IMR-90 (cell line): Measurements from ENCODE around the gene ZACN. TPM values are rescaled to one million over a fixed set of nuclear protein-coding genes. Genes with fewer than 3 reads are reported as not detected.
A peak's percentile ranks its signal among the peaks of the same experiment; 100 is the strongest.

Experiments
- ATAC-seq: fragments of 200-7000 bp; cut with Tn5 transposase; 2 replicates; pipeline ENCODE4 v1.9.1; 2020; ENCODE audit warnings: low read depth, mild to moderate bottlenecking, moderate library complexity
- BruUV-seq: library from RNA; stranded (reverse); fragments of 400-500 nt; replicated peaks from 2 replicates; lab custom pipeline; 2021; lab: Mats Ljungman, UMichigan
- CTCF ChIA-PET: fragments of 300-600 bp; formaldehyde crosslinking; extraction: SDS; loops from one replicate; lab custom pipeline; 2021; ENCODE audit warnings: antibody characterized with exemption; lab: Yijun Ruan, JAX
- POLR2A ChIA-PET: fragments of 300-600 bp; sonication (Branson Sonifier 250); formaldehyde crosslinking; loops from one replicate; lab custom pipeline; 2022; ENCODE audit warnings: antibody characterized with exemption; ENCODE audit not compliant: unreplicated experiment; lab: Charles Lee
- DNase-seq: peaks from one replicate; pipeline ENCODE4 v3.0.0; 2013
- H2AFZ ChIP-seq: replicated peaks from 2 replicates; pipeline ENCODE3; 2013; ENCODE audit warnings: low read length, mild to moderate bottlenecking; ENCODE audit not compliant: poor library complexity
- H2AK5ac ChIP-seq: 2 replicates; pipeline ENCODE4 v1.6.1; 2013; ENCODE audit warnings: low read depth, low read length, inconsistent platforms
- H2AK9ac ChIP-seq: replicated peaks from 2 replicates; pipeline ENCODE3; 2013; ENCODE audit warnings: mild to moderate bottlenecking, low read depth, low read length, moderate library complexity; ENCODE audit not compliant: poor library complexity
- H2BK120ac ChIP-seq: 2 replicates; pipeline ENCODE4 v1.6.1; 2013; ENCODE audit warnings: low read depth, low read length, inconsistent platforms
- H2BK15ac ChIP-seq: 3 replicates; pipeline ENCODE4 v1.6.1; 2013; ENCODE audit warnings: low read depth, low read length, inconsistent platforms
- H2BK20ac ChIP-seq: 2 replicates; pipeline ENCODE4 v1.6.1; 2013; ENCODE audit warnings: low read depth, mild to moderate bottlenecking, inconsistent platforms, low read length, moderate library complexity
- H2BK5ac ChIP-seq: 2 replicates; pipeline ENCODE4 v1.6.1; 2013; ENCODE audit warnings: mild to moderate bottlenecking, low read depth, low read length, inconsistent platforms; ENCODE audit not compliant: poor library complexity, severe bottlenecking
- H3K14ac ChIP-seq: replicated peaks from 2 replicates; pipeline ENCODE4 v1.6.1; 2013; ENCODE audit warnings: low read depth, low read length, inconsistent platforms
- H3K18ac ChIP-seq: 2 replicates; pipeline ENCODE4 v1.6.1; 2013; ENCODE audit warnings: low read depth, low read length, control low read depth
- H3K23ac ChIP-seq: 2 replicates; pipeline ENCODE4 v1.6.1; 2013; ENCODE audit warnings: low read depth, low read length, inconsistent platforms
- H3K27ac ChIP-seq: 2 replicates; pipeline ENCODE4 v1.5.1; 2013; ENCODE audit warnings: mild to moderate bottlenecking, control low read depth, low read length; ENCODE audit not compliant: insufficient read depth
- H3K27me3 ChIP-seq: 2 replicates; pipeline ENCODE4 v1.6.1; 2013; ENCODE audit warnings: low read length; ENCODE audit not compliant: control insufficient read depth, insufficient read depth
- H3K36me3 ChIP-seq: 2 replicates; pipeline ENCODE4 v1.6.1; 2013; ENCODE audit warnings: low read length, mixed read lengths; ENCODE audit not compliant: control insufficient read depth, insufficient read depth
- H3K4ac ChIP-seq: 2 replicates; pipeline ENCODE4 v1.6.1; 2013; ENCODE audit warnings: low read depth, low read length, inconsistent platforms
- H3K4me1 ChIP-seq: 2 replicates; pipeline ENCODE4 v1.6.1; 2013; ENCODE audit warnings: low read length, mixed read lengths; ENCODE audit not compliant: control insufficient read depth, insufficient read depth
- H3K4me2 ChIP-seq: 2 replicates; pipeline ENCODE4 v1.6.1; 2013; ENCODE audit warnings: low read depth, mild to moderate bottlenecking, control low read depth, low read length, moderate library complexity
- H3K4me3 ChIP-seq: 2 replicates; pipeline ENCODE4 v1.5.1; 2013; ENCODE audit warnings: low read depth, mild to moderate bottlenecking, control low read depth, low read length, moderate library complexity; ENCODE audit not compliant: insufficient read depth
- H3K56ac ChIP-seq: 2 replicates; pipeline ENCODE4 v1.6.1; 2013; ENCODE audit warnings: low read length, inconsistent platforms; ENCODE audit not compliant: insufficient read depth; ENCODE audit errors: extremely low read depth
- H3K79me1 ChIP-seq, 2 experiments: 2 replicates each; pipeline ENCODE4 v1.6.1; 2013; ENCODE audit warnings: low read length in 2 of 2, inconsistent platforms in 1 of 2, low read depth in 1 of 2
- H3K9ac ChIP-seq: 2 replicates; pipeline ENCODE4 v1.6.1; 2013; ENCODE audit warnings: low read depth, low read length, control low read depth
- H3K9me1 ChIP-seq: 2 replicates; pipeline ENCODE4 v1.6.1; 2013; ENCODE audit warnings: low read length, inconsistent platforms; ENCODE audit not compliant: insufficient read depth
- H3K9me3 ChIP-seq: 2 replicates; pipeline ENCODE4 v1.6.1; 2013; ENCODE audit warnings: low read length; ENCODE audit not compliant: control insufficient read depth, insufficient read depth
- H4K20me1 ChIP-seq: 2 replicates; pipeline ENCODE4 v1.6.1; 2013; ENCODE audit warnings: low read length, inconsistent platforms; ENCODE audit not compliant: insufficient read depth
- H4K5ac ChIP-seq: 2 replicates; pipeline ENCODE4 v1.6.1; 2013; ENCODE audit warnings: mild to moderate bottlenecking, low read depth, low read length, control low read depth
- H4K8ac ChIP-seq, 2 experiments: 2 replicates each; pipeline ENCODE4 v1.6.1; 2013; ENCODE audit warnings: low read depth in 2 of 2, low read length in 2 of 2, control low read depth in 1 of 2, inconsistent platforms in 1 of 2
- H4K91ac ChIP-seq: 2 replicates; pipeline ENCODE4 v1.6.1; 2013; ENCODE audit warnings: low read depth, low read length, inconsistent platforms; ENCODE audit not compliant: insufficient read depth
- BHLHE40 ChIP-seq: fragments of 150-350 bp; IDR thresholded peaks from 2 replicates; pipeline ENCODE4 v1.6.1; 2016; ENCODE audit warnings: mild to moderate bottlenecking, low read depth, low read length
- CHD1 ChIP-seq: IDR thresholded peaks from 2 replicates; pipeline ENCODE4 v1.6.1; 2012; ENCODE audit warnings: low read depth, low read length, improper control_type of control experiment
- FOS ChIP-seq: fragments of 150-350 bp; IDR thresholded peaks from 2 replicates; pipeline ENCODE4 v1.6.1; 2016; ENCODE audit warnings: low read depth, low read length
- MAZ ChIP-seq: IDR thresholded peaks from 2 replicates; pipeline ENCODE4 v1.6.1; 2012; ENCODE audit warnings: low read depth, mild to moderate bottlenecking, low read length, improper control_type of control experiment, moderate library complexity, borderline replicate concordance
- NFE2L2 ChIP-seq: fragments of 150-350 bp; IDR thresholded peaks from 2 replicates; pipeline ENCODE4 v1.6.1; 2016; ENCODE audit warnings: low read depth, mild to moderate bottlenecking, low read length
- POLR2A ChIP-seq: IDR thresholded peaks from 2 replicates; pipeline ENCODE4 v1.6.1; 2012; ENCODE audit warnings: mild to moderate bottlenecking, low read depth, low read length
- RCOR1 ChIP-seq: IDR thresholded peaks from 2 replicates; pipeline ENCODE4 v1.6.1; 2012; ENCODE audit warnings: mild to moderate bottlenecking, low read length, improper control_type of control experiment; ENCODE audit not compliant: insufficient replicate concordance
- WGBS, 2 experiments: methylation state at CpG; one replicate each; pipeline versions ENCODE4 v1.1.5 to v1.1.7; 2013; ENCODE audit warnings: missing lambda C conversion rate in 2 of 2; ENCODE audit not compliant: insufficient read length in 1 of 2; ENCODE audit errors: extremely low coverage in 2 of 2; 5-methylcytosine and 5-hydroxymethylcytosine counted together
- dilution Hi-C: fragments of 300-500 bp; cut with HindIII; formaldehyde crosslinking; loops from one replicate; pipeline ENCODE4 v1.14.3; 2018; ENCODE audit warnings: low sequenced_read_pairs; ENCODE audit not compliant: unreplicated experiment
- in situ Hi-C: fragments of 300-500 bp; cut with MboI; formaldehyde crosslinking; loops from 3 replicates; pipeline ENCODE4 v1.14.3; 2019; ENCODE audit warnings: low sequenced_read_pairs, inconsistent platforms, mixed read lengths
- intact Hi-C: fragments of 100-400 bp; cut with micrococcal nuclease; formaldehyde crosslinking; loops from 2 replicates; pipeline ENCODE4 v1.10.0; 2022
- polyA plus RNA-seq, 3 experiments: library from polyadenylated mRNA; depleted of rRNA; stranded (reverse); fragments of >200 nt; gene quantifications; 2 replicates each; pipeline ENCODE4 v1.2.3, GENCODE V29; 2012; ENCODE audit warnings: low replicate concordance in 1 of 3
- total RNA-seq: library from RNA; depleted of rRNA; stranded (reverse); fragments of >200 nt; gene quantifications from 2 replicates; pipeline ENCODE4 v1.2.3, GENCODE V29; 2012
- TF ChIP-seq, protein P1 (sequence below): conservative IDR thresholded peaks from 2 replicates; pipeline ENCODE4 v1.5.1; 2012; ENCODE audit warnings: mild to moderate bottlenecking, low read depth, low read length, improper control_type of control experiment

Gene ZACN
- total and polyA plus RNA-seq, 2 of the 4 experiments (the other 2 are of a cell fraction): not detected

DNA sequence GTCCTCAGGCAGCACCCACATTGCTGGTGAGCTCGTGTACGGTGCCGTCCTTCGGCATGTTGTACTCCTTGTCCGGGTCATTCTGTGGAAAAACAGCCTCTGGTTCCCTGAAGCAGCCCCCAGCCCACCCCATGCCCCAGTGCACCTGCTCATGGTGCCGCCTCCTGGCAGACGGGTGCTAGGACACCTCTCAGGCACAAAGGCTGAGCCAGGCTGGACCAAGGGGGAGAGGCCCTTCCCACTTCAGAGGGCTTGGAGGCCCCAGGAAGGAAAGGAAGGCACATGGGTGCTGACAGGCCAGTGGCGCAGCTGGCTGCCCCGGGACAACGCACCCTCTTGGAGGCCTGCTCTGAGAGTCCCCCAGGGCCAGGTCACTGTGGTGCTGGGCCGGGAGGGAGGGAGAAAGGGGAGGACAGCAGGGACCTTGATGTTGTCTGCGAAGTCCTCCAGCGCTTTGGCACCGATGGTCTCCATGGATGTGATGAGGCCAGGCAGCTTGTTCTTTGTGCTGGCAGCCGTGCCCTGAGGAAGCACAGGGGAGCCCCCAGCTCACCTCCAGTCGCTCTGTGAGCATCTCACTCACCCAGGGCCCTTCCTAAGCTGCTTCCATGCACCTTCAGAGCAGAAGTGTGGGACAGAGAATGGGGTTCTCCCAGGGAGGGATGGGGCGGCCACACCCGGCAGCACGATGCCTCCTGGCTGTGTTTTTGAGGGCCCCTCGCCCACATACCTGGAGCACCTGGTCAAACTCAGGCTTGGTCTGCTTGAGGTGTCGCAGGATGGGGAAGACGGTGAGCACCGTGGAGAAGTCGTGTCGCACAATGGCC lies 9.3 kb downstream of the ZACN start:
- Histone ChIP-seq H4K91ac (no peak overlapping the region), H2BK20ac (no peak overlapping the region), H3K9me3 (no peaks in the 10 kb centered on the region), H3K4me1 (no peaks in the 10 kb centered on the region), H3K79me1 (peaks cover 0 to 7% of the 10 kb centered on the region in 2 experiments; a peak in 1 of 4 replicates), H2BK5ac (no peak overlapping the region), H3K27me3 (no peaks in the 10 kb centered on the region), H4K8ac (no peak overlapping the region), H2AFZ (peak overlapping the region; percentile 49), H4K20me1 (no peaks in the 10 kb centered on the region; the same call in 1 of the 2 replicates), H3K14ac (no peak overlapping the region), H3K18ac (no peak overlapping the region), H3K36me3 (peaks cover 78% of the 10 kb centered on the region), H4K5ac (no peak overlapping the region), H2AK5ac (no peak overlapping the region), H3K27ac (no peak overlapping the region), H3K23ac (no peak overlapping the region), H3K4ac (no peak overlapping the region), H3K4me2 (no peak overlapping the region), H2BK120ac (no peak overlapping the region), H3K4me3 (no peak overlapping the region), H3K9ac (no peak overlapping the region), H3K56ac (no peak overlapping the region), H2AK9ac (no peak overlapping the region), H3K9me1 (no peaks in the 10 kb centered on the region), H2BK15ac (no peak overlapping the region)
- ChIA-PET POLR2A (no interaction called here), CTCF (no interaction called here)
- no TSS peak for BruUV-seq
- intact Hi-C loops (no loop called here), in situ Hi-C loops (no loop called here), dilution Hi-C loops (no loop called here)
- ATAC-seq (no peak), DNase-seq (no peak)
- TF ChIP-seq FOS (no peak), MAZ (no peak), RCOR1 (no peak), POLR2A (no peak), BHLHE40 (no peak), NFE2L2 (no peak), CHD1 (no peak)
- TF ChIP-seq, protein P1, sequence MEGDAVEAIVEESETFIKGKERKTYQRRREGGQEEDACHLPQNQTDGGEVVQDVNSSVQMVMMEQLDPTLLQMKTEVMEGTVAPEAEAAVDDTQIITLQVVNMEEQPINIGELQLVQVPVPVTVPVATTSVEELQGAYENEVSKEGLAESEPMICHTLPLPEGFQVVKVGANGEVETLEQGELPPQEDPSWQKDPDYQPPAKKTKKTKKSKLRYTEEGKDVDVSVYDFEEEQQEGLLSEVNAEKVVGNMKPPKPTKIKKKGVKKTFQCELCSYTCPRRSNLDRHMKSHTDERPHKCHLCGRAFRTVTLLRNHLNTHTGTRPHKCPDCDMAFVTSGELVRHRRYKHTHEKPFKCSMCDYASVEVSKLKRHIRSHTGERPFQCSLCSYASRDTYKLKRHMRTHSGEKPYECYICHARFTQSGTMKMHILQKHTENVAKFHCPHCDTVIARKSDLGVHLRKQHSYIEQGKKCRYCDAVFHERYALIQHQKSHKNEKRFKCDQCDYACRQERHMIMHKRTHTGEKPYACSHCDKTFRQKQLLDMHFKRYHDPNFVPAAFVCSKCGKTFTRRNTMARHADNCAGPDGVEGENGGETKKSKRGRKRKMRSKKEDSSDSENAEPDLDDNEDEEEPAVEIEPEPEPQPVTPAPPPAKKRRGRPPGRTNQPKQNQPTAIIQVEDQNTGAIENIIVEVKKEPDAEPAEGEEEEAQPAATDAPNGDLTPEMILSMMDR: no peak
- 97% methylated on average over 11 of the region's 25 CpGs; no CpG with 5 or more reads in 1 of the 2 experiments for WGBS, 2 experiments
